ENCODE results near the gene TSPAN8. TPM values are rescaled to one million over a fixed set of nuclear protein-coding genes. Genes with fewer than 3 reads are reported as not detected.

Gene TSPAN8
- total RNA-seq, 1 experiment from 2014 or later = 4.2 TPM

DNA sequence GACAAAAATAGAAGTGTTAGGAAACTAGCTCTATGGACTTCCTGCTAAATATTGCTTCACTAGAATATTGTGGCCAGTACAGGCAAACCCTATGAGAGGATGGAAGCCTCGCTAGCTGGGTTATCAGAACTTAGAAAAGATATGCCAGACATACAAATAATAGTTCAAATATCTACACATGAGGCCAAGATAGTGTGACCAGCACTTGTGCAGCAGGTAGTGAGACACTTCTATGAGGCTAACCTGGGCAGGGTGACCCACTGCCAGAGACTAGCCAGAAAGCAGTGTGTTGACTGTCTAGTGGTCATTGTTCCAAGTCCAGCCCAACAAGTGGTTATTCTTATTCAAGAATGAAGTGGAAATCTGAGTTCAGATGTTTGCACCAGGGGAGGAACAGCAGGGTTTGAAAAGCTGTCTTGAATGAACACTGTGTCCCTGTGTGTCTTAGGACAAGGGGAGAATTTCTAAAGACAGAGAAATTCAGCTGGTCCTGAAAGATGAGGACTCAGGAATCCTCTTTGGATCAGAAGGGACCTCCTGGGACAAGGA is 16.3 kb downstream of the TSPAN8 start:
- Histone ChIP-seq H3K4me1 (ENCODE audit: control insufficient read depth, insufficient read depth, low read length) (no peaks in the 10 kb centered on the region), H3K27ac (ENCODE audit: low read length) (no peak overlapping the region), H3K4me3 (ENCODE audit: low read depth in 2 of 2, low read length in 2 of 2) (no peak overlapping the region), H3K27me3 (ENCODE audit: control insufficient read depth, insufficient read depth, low read length) (no peaks in the 10 kb centered on the region), H3K9me3 (ENCODE audit: control insufficient read depth, insufficient read depth, low read depth, low read length) (no peaks in the 10 kb centered on the region), H3K36me3 (ENCODE audit: control insufficient read depth, insufficient read depth, low read length) (no peaks in the 10 kb centered on the region)
- POLR2A ChIA-PET = no interaction called here
- no peak for ATAC-seq
- intact Hi-C loops (cut with micrococcal nuclease; ENCODE audit: unreplicated experiment) (no loop called here), in situ Hi-C loops (cut with HindIII; ENCODE audit: low pct_unique_long_range_greater_than_20kb, low sequenced_read_pairs) (no loop called here)
- no TSS peak for BruUV-seq (replicated peaks)
- CTCF ChIA-PET = no interaction called here
- DNase-seq (ENCODE audit: low read depth, low spot score) = no peak
- TF ChIP-seq SIN3A (IDR thresholded peaks at IDR 0.05; ENCODE audit: borderline replicate concordance, insufficient read depth, low read depth, low read length) (no peak), TCF7L2 (IDR thresholded peaks at IDR 0.05; ENCODE audit: low read depth, low read length) (no peak), POLR2AphosphoS5 (IDR thresholded peaks at IDR 0.05; ENCODE audit: low read depth, low read length) (no peak)
- TF ChIP-seq, protein P1, sequence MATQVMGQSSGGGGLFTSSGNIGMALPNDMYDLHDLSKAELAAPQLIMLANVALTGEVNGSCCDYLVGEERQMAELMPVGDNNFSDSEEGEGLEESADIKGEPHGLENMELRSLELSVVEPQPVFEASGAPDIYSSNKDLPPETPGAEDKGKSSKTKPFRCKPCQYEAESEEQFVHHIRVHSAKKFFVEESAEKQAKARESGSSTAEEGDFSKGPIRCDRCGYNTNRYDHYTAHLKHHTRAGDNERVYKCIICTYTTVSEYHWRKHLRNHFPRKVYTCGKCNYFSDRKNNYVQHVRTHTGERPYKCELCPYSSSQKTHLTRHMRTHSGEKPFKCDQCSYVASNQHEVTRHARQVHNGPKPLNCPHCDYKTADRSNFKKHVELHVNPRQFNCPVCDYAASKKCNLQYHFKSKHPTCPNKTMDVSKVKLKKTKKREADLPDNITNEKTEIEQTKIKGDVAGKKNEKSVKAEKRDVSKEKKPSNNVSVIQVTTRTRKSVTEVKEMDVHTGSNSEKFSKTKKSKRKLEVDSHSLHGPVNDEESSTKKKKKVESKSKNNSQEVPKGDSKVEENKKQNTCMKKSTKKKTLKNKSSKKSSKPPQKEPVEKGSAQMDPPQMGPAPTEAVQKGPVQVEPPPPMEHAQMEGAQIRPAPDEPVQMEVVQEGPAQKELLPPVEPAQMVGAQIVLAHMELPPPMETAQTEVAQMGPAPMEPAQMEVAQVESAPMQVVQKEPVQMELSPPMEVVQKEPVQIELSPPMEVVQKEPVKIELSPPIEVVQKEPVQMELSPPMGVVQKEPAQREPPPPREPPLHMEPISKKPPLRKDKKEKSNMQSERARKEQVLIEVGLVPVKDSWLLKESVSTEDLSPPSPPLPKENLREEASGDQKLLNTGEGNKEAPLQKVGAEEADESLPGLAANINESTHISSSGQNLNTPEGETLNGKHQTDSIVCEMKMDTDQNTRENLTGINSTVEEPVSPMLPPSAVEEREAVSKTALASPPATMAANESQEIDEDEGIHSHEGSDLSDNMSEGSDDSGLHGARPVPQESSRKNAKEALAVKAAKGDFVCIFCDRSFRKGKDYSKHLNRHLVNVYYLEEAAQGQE (IDR thresholded peaks at IDR 0.05; ENCODE audit: insufficient read depth in 1 of 2, low read depth in 2 of 2, low read length in 1 of 2) = no peak
- TF ChIP-seq, protein P2, sequence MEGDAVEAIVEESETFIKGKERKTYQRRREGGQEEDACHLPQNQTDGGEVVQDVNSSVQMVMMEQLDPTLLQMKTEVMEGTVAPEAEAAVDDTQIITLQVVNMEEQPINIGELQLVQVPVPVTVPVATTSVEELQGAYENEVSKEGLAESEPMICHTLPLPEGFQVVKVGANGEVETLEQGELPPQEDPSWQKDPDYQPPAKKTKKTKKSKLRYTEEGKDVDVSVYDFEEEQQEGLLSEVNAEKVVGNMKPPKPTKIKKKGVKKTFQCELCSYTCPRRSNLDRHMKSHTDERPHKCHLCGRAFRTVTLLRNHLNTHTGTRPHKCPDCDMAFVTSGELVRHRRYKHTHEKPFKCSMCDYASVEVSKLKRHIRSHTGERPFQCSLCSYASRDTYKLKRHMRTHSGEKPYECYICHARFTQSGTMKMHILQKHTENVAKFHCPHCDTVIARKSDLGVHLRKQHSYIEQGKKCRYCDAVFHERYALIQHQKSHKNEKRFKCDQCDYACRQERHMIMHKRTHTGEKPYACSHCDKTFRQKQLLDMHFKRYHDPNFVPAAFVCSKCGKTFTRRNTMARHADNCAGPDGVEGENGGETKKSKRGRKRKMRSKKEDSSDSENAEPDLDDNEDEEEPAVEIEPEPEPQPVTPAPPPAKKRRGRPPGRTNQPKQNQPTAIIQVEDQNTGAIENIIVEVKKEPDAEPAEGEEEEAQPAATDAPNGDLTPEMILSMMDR (IDR thresholded peaks at IDR 0.05) = no peak

DNA sequence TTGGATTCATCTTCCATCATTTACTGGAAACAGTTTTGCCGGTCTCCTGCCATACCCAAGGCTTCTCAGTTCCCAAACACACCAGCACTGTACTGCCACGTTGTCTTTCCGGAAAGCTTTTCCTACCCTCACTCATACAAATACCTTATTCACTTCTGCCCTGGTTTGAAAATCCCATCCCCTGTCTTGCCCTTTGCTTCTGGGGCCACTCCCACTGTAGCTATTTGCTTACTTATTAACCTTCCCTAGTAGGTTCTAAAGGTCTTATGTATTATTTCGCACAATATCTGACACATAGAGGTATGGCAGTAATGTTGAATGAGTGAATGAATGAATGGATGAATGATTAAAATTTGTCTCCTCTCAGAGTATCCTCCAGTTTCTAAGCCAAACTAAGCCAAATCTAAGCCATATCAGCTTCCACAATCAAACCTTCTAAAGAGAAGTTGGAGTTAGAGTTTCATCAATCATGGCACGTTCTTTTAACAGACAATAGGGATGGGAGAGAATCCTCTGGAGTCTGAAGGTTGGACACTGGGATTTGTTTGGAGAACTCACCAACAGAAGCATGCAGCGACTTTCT is 18.6 kb downstream of the TSPAN8 start:
- no TSS peak for BruUV-seq (replicated peaks)
- ChIA-PET POLR2A (no interaction called here), CTCF (no interaction called here)
- H3K36me3 ChIP-seq (ENCODE audit: control insufficient read depth, insufficient read depth, low read length) = no peaks in the 10 kb centered on the region
- intact Hi-C loops (cut with micrococcal nuclease; ENCODE audit: unreplicated experiment) = loop anchor here (10.0 kb wide), 1 partner anchor 54 kb away; no protein-coding TSS in a partner anchor
- no peak overlapping the region for H3K27ac ChIP-seq (ENCODE audit: low read length)
- H3K27me3 ChIP-seq (ENCODE audit: control insufficient read depth, insufficient read depth, low read length) = no peaks in the 10 kb centered on the region
- DNase-seq (ENCODE audit: low read depth, low spot score) (no peak), ATAC-seq (no peak)
- no peak overlapping the region for H3K4me3 ChIP-seq (ENCODE audit: low read depth in 2 of 2, low read length in 2 of 2)
- TF ChIP-seq SIN3A (IDR thresholded peaks at IDR 0.05; ENCODE audit: borderline replicate concordance, insufficient read depth, low read depth, low read length) (no peak), POLR2AphosphoS5 (IDR thresholded peaks at IDR 0.05; ENCODE audit: low read depth, low read length) (no peak), TCF7L2 (IDR thresholded peaks at IDR 0.05; ENCODE audit: low read depth, low read length) (no peak)
- TF ChIP-seq, protein P2 (IDR thresholded peaks at IDR 0.05) = no peak
- TF ChIP-seq, protein P1 (IDR thresholded peaks at IDR 0.05; ENCODE audit: insufficient read depth in 1 of 2, low read depth in 2 of 2, low read length in 1 of 2) = no peak
- in situ Hi-C loops (cut with HindIII; ENCODE audit: low pct_unique_long_range_greater_than_20kb, low sequenced_read_pairs) = no loop called here
- H3K9me3 ChIP-seq (ENCODE audit: control insufficient read depth, insufficient read depth, low read depth, low read length) = no peaks in the 10 kb centered on the region
- 0 out of 2 replicates have a peak, but pooled peaks cover 2% of the 10 kb centered on the region for H3K4me1 ChIP-seq (ENCODE audit: control insufficient read depth, insufficient read depth, low read length)
